ENCODE measurements around the gene CREBZF. TPM values are rescaled to one million over a fixed set of nuclear protein-coding genes. Genes with fewer than 3 reads are reported as not detected.
"Not testable (repeated sequence)": the region's sequence is repeated elsewhere in the genome, so short reads cannot be mapped to it uniquely, and the experiment has no call there.

Gene CREBZF
- total RNA-seq, 1 experiment from 2014 or later, result 109 TPM

DNA sequence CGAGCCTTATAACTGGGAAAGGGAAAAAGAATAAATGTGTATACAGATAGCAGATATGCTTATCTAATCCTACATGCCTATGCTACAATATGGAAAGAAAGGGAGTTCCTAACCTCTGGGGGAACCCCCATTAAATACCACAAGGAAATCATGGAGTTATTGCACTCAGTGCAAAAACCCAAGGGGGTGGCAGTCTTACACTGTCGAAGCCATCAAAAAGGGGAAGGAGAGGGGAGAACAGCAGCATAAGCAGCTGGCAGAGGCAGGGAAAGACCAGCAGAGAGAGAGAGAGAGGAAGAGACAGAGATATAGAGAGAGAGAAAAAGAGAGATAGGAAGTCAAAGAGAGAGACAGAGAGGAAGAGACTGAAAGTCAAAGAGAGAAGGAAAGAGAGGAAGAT lies 53.3 kb downstream of the CREBZF start:
- not testable (repeated sequence) for H3K4me1 ChIP-seq; H3K27me3 ChIP-seq; H3K4me3 ChIP-seq; H3K27ac ChIP-seq; H3K36me3 ChIP-seq; DNase-seq; H3K9me3 ChIP-seq (replicated peaks)

Other genes with a start within 250 kb of the CREBZF start
- 5.3 and 12.1 TPM in 2 replicates for gene DLG2, start 37.8 kb downstream of the CREBZF start, total RNA-seq (2014; rRNA removed; shearing (Covaris generic))
- 94.5 and 105 TPM in 2 replicates for gene TMEM126B, start 36.5 kb downstream of the CREBZF start, total RNA-seq (2014; rRNA removed; shearing (Covaris generic))
- gene TMEM126A, start 17.2 kb downstream of the CREBZF start, total RNA-seq (2014; rRNA removed; shearing (Covaris generic)), result 62.1 and 71.9 TPM in 2 replicates
- gene CCDC89, start 21.1 kb upstream of the CREBZF start, total RNA-seq (2014; rRNA removed; shearing (Covaris generic)), result 4.4 and 5.0 TPM in 2 replicates
- 122 and 137 TPM in 2 replicates for gene SYTL2, start 146.0 kb upstream of the CREBZF start, total RNA-seq (2014; rRNA removed; shearing (Covaris generic))
- gene CCDC83, start 190.3 kb upstream of the CREBZF start, total RNA-seq (2014; rRNA removed; shearing (Covaris generic)), result not detected in 2 replicates

Measured in SJCRH30 (cell line).